HCT116 (cell line): Measurements from ENCODE around the gene TDRD12. TPM values are rescaled to one million over a fixed set of nuclear protein-coding genes. Genes with fewer than 3 reads are reported as not detected.

ENCODE experiments used
- ATAC-seq: fragments of 200-7000 bp; cut with Tn5 transposase; 2 replicates; pipeline ENCODE4 v1.9.1; 2020; ENCODE audit warnings: mild to moderate bottlenecking, moderate library complexity
- BruUV-seq: library from RNA; stranded (reverse); fragments of 400-500 nt; replicated peaks from 2 replicates; lab custom pipeline; 2021; lab: Mats Ljungman, UMichigan
- CTCF ChIA-PET: fragments of 300-600 bp; sonication (Branson Sonifier 250); formaldehyde crosslinking; loops from one replicate; lab custom pipeline; 2021; ENCODE audit warnings: antibody characterized with exemption; lab: Charles Lee
- POLR2A ChIA-PET: fragments of 300-600, 350-600 bp; sonication (Branson Sonifier 250); formaldehyde crosslinking; loops from one replicate; lab custom pipeline; 2021; ENCODE audit warnings: antibody characterized with exemption; lab: Charles Lee
- RAD21 ChIA-PET, 2 experiments: fragments of 300-600 bp; sonication (Branson Sonifier 250); formaldehyde crosslinking; loops; one replicate each; lab custom pipeline; 2023; ENCODE audit warnings: low total read pairs in 2 of 2; ENCODE audit not compliant: uncharacterized antibody in 2 of 2, unreplicated experiment in 2 of 2, low non-redundant PET in 1 of 2; lab: Charles Lee
- DNase-seq: peaks from one replicate; pipeline ENCODE4 v3.0.0-alpha.2; 2010; ENCODE audit warnings: low read depth, low spot score
- H2AFZ ChIP-seq: fragments of 200-600 bp; shearing (Covaris generic), sonication (generic); 2 replicates; pipeline ENCODE4 v1.6.1; 2017; ENCODE audit warnings: low read depth, mixed run types, mixed read lengths, antibody characterized with exemption, low read length; ENCODE audit not compliant: poor library complexity, severe bottlenecking
- H3K27ac ChIP-seq: 2 replicates; pipeline ENCODE4 v1.5.1; 2012; ENCODE audit warnings: low read depth, low read length
- H3K27me3 ChIP-seq: fragments of 200-600 bp; sonication (generic); 2 replicates; pipeline ENCODE4 v1.6.1; 2016; ENCODE audit warnings: mixed run types, low read length, mixed read lengths; ENCODE audit not compliant: insufficient read depth
- H3K36me3 ChIP-seq, 2 experiments: fragments of 200-500 bp in 1 of 2; fragments of 200-600 bp in 1 of 2; sonication (Bioruptor generic) in 1 of 2; sonication (generic) in 1 of 2; 2 replicates each; pipeline versions ENCODE4 v1.5.1 to v1.6.1; 2014 to 2016; ENCODE audit warnings: low read length in 2 of 2, inconsistent platforms in 1 of 2, mixed read lengths in 1 of 2, mixed run types in 1 of 2; ENCODE audit not compliant: insufficient read depth in 2 of 2, control insufficient read depth in 1 of 2
- H3K4me1 ChIP-seq, 2 experiments: fragments of 200-600 bp in 1 of 2; sonication (generic) in 1 of 2; 2 replicates each; pipeline versions ENCODE4 v1.5.1 to v1.6.1; 2012 to 2017; ENCODE audit warnings: low read length in 2 of 2, inconsistent platforms in 1 of 2, mild to moderate bottlenecking in 1 of 2, mixed read lengths in 1 of 2, mixed run types in 1 of 2, moderate library complexity in 1 of 2; ENCODE audit not compliant: insufficient read depth in 2 of 2, control insufficient read depth in 1 of 2
- H3K4me2 ChIP-seq: fragments of 200-600 bp; sonication (generic); 2 replicates; pipeline ENCODE4 v1.6.1; 2017; ENCODE audit warnings: mixed run types, low read length, mixed read lengths
- H3K4me3 ChIP-seq, 2 experiments: fragments of 200-600 bp in 1 of 2; sonication (generic) in 1 of 2; replicated peaks in 1 of 2; 2 replicates each; pipeline ENCODE4 v1.5.1; 2011 to 2016; ENCODE audit warnings: low read length in 2 of 2, control low read depth in 1 of 2, low read depth in 1 of 2, mild to moderate bottlenecking in 1 of 2, mixed read lengths in 1 of 2, mixed run types in 1 of 2
- H3K79me2 ChIP-seq: fragments of 200-600 bp; sonication (generic); 2 replicates; pipeline ENCODE4 v1.6.1; 2017; ENCODE audit warnings: mild to moderate bottlenecking, mixed run types, low read length, moderate library complexity, mixed read lengths; ENCODE audit not compliant: insufficient read depth
- H3K9ac ChIP-seq: fragments of 200-600 bp; sonication (generic); 2 replicates; pipeline ENCODE4 v1.6.1; 2016; ENCODE audit warnings: low read length, mixed read lengths
- H3K9me2 ChIP-seq: fragments of 200-600 bp; sonication (generic), shearing (Covaris generic); 2 replicates; pipeline ENCODE4 v1.6.1; 2017; ENCODE audit warnings: mixed run types, mild to moderate bottlenecking, moderate library complexity; ENCODE audit not compliant: insufficient read depth
- H3K9me3 ChIP-seq, 2 experiments: fragments of 200-500 bp in 1 of 2; fragments of 200-600 bp in 1 of 2; sonication (Bioruptor generic) in 1 of 2; sonication (generic) in 1 of 2; 2 replicates each; pipeline ENCODE4 v1.6.1; 2014 to 2017; ENCODE audit warnings: low read length in 2 of 2, mixed read lengths in 2 of 2, inconsistent platforms in 1 of 2, low read depth in 1 of 2, mild to moderate bottlenecking in 1 of 2, mixed run types in 1 of 2, moderate library complexity in 1 of 2; ENCODE audit not compliant: control insufficient read depth in 1 of 2, insufficient read depth in 1 of 2
- H4K20me1 ChIP-seq: fragments of 200-600 bp; sonication (generic), shearing (Covaris generic); 2 replicates; pipeline ENCODE4 v1.6.1; 2017; ENCODE audit warnings: mixed run types, mild to moderate bottlenecking, moderate library complexity; ENCODE audit not compliant: insufficient read depth
- CTCF ChIP-seq, 3 experiments: fragments of 200-600 bp in 1 of 3; sonication (generic) in 1 of 3; IDR thresholded peaks in 2 of 3; conservative IDR thresholded peaks in 1 of 3; 2 replicates each; pipeline ENCODE4 v1.5.1; 2012 to 2017; ENCODE audit warnings: low read depth in 2 of 3, low read length in 2 of 3, antibody characterized with exemption in 1 of 3, borderline replicate concordance in 1 of 3, control low read depth in 1 of 3, mild to moderate bottlenecking in 1 of 3, mixed read lengths in 1 of 3, mixed run types in 1 of 3, moderate library complexity in 1 of 3; ENCODE audit not compliant: insufficient read depth in 1 of 3
- ELF1 ChIP-seq: IDR thresholded peaks from 2 replicates; pipeline ENCODE4 v1.6.1; 2012; ENCODE audit warnings: low read depth, borderline replicate concordance
- EZH2phosphoT487 ChIP-seq: fragments of 200-600 bp; IDR thresholded peaks from 2 replicates; pipeline ENCODE4 v1.6.1; 2018; ENCODE audit warnings: antibody characterized with exemption, borderline replicate concordance
- POLR2A ChIP-seq: IDR thresholded peaks from 2 replicates; pipeline ENCODE4 v1.7.0; 2011; ENCODE audit warnings: borderline replicate concordance; ENCODE audit not compliant: insufficient read depth, insufficient read length; ENCODE audit errors: extremely low read depth
- REST ChIP-seq: IDR thresholded peaks from 2 replicates; pipeline ENCODE4 v1.6.1; 2012; ENCODE audit warnings: low read depth
- SP1 ChIP-seq: IDR thresholded peaks from 2 replicates; pipeline ENCODE4 v1.6.1; 2012; ENCODE audit warnings: low read depth
- SRF ChIP-seq: IDR thresholded peaks from 2 replicates; pipeline ENCODE4 v1.6.1; 2012; ENCODE audit warnings: low read depth
- ZFX ChIP-seq: fragments of 450-650 bp; IDR thresholded peaks from 2 replicates; pipeline ENCODE4 v1.6.1; 2017
- intact Hi-C: fragments of 100-400 bp; cut with micrococcal nuclease; formaldehyde crosslinking; loops from 2 replicates; pipeline ENCODE4 v1.10.0; 2022
- total RNA-seq: library from RNA; stranded (reverse); gene quantifications from one replicate; pipeline ENCODE4 v1.2.1, GENCODE V29; 2021; ENCODE audit not compliant: unreplicated experiment
- TF ChIP-seq, protein P1 (sequence below): IDR thresholded peaks from 2 replicates; pipeline ENCODE4 v1.6.1; 2012

The TDRD12 gene
- total RNA-seq, 1 experiment from 2014 or later, result 0.30 TPM

DNA sequence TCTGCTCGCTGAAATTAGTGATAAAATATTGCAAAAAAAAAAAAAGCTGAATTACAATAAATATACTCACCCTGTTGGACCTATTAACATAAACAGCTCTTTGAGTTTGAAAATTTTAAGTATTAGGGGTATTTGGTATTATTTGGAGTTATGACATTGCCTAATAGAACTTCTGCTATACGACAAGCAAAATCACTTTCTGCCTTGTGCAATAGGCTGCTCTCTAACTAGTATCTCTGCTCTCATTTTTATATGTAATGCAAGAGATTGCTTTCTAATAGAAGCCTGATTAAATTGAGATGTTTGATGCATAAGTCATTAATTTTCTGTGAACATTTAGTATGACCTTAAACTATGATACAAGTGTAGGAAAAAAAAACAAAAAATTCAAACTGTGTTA is 38.6 kb upstream of the TDRD12 start:
- CTCF ChIA-PET, result no interaction called here
- H3K27ac ChIP-seq, result no peak overlapping the region
- no peak overlapping the region for H3K4me2 ChIP-seq
- RAD21 ChIA-PET, result no interaction called here
- no TSS peak for BruUV-seq
- no peaks in the 10 kb centered on the region for H3K9me2 ChIP-seq
- DNase-seq (no peak), ATAC-seq (no peak)
- no peaks in the 10 kb centered on the region for H4K20me1 ChIP-seq
- peaks cover 2 to 5% of the 10 kb centered on the region in 2 experiments; a peak in 3 of 4 replicates for H3K4me1 ChIP-seq
- no peak overlapping the region for H2AFZ ChIP-seq
- no peaks in the 10 kb centered on the region for H3K36me3 ChIP-seq
- TF ChIP-seq SRF, result no peak
- TF ChIP-seq, protein P1, sequence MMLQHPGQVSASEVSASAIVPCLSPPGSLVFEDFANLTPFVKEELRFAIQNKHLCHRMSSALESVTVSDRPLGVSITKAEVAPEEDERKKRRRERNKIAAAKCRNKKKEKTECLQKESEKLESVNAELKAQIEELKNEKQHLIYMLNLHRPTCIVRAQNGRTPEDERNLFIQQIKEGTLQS, result no peak
- no peak overlapping the region for H3K9ac ChIP-seq
- H3K4me3 ChIP-seq, result no peak overlapping the region
- no peaks in the 10 kb centered on the region for H3K27me3 ChIP-seq
- H3K9me3 ChIP-seq, result no peaks in the 10 kb centered on the region
- intact Hi-C loops, result no loop called here
- no peaks in the 10 kb centered on the region for H3K79me2 ChIP-seq
- POLR2A ChIA-PET, result no interaction called here

DNA sequence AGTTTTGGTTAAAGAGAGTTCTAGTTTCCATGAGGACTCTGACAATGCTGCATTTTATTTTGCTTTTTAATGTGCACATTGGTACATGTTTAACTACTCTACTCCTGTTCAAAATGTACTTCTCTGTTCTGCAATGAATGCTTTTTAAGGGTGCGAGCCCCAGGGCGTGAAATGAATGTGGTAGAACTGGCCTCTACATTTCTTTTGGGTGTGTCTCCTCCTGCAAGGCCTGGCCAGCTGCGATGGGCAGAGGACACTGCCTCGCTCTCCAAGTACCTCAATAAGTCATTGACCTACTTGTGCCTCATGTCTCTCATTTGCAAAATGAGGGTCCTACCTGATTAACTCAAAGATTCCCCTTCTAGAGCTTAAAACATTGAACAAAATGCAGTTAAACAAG is 37.2 kb upstream of the TDRD12 start:
- no peak overlapping the region for H2AFZ ChIP-seq
- RAD21 ChIA-PET, result interaction anchor here in 1 of 2 experiments (0.7 kb wide), 1 partner anchor 26 kb away, joined by 3 read pairs; no protein-coding TSS in a partner anchor

More for the DNA sequence above, 37.2 kb upstream of the TDRD12 start:
- no peak overlapping the region for H3K4me2 ChIP-seq
- ATAC-seq (no peak), DNase-seq (no peak)
- H3K36me3 ChIP-seq, result no peaks in the 10 kb centered on the region
- intact Hi-C loops, result no loop called here
- POLR2A ChIA-PET, result no interaction called here
- no peak overlapping the region for H3K4me3 ChIP-seq
- H3K9me3 ChIP-seq, result no peaks in the 10 kb centered on the region
- H3K27ac ChIP-seq, result no peak overlapping the region
- TF ChIP-seq CTCF (IDR thresholded peaks at IDR 0.05 in 2 of 3, conservative IDR thresholded peaks at IDR 0.05 in 1 of 3; ENCODE audit: borderline replicate concordance in 1 of 3, insufficient read depth in 1 of 3, low read depth in 2 of 3, low read length in 2 of 3) (no peak), SP1 (no peak), ZFX (no peak), POLR2A (no peak), REST (no peak), EZH2phosphoT487 (no peak), ELF1 (no peak)
- H3K79me2 ChIP-seq, result no peaks in the 10 kb centered on the region
- no peaks in the 10 kb centered on the region for H3K9me2 ChIP-seq
- no TSS peak for BruUV-seq
- CTCF ChIA-PET, result interaction anchor here (0.7 kb wide), 1 partner anchor 101 kb away, joined by 3 read pairs; the partner anchor contains the start of gene PDCD5
- peaks cover 0 to 4% of the 10 kb centered on the region in 2 experiments; a peak in 2 of 4 replicates for H3K4me1 ChIP-seq
- H3K27me3 ChIP-seq, result no peaks in the 10 kb centered on the region
- no peaks in the 10 kb centered on the region for H4K20me1 ChIP-seq
- H3K9ac ChIP-seq, result no peak overlapping the region
